ENCODE results near the gene DIP2A. TPM values are rescaled to one million over a fixed set of nuclear protein-coding genes. Genes with fewer than 3 reads are reported as not detected.

The DIP2A gene
- total and polyA plus RNA-seq, 2 of the 8 experiments (the other 6 are each of a cell fraction or from before 2014, with no cell fraction given): 16.0 to 27.1 TPM

DNA sequence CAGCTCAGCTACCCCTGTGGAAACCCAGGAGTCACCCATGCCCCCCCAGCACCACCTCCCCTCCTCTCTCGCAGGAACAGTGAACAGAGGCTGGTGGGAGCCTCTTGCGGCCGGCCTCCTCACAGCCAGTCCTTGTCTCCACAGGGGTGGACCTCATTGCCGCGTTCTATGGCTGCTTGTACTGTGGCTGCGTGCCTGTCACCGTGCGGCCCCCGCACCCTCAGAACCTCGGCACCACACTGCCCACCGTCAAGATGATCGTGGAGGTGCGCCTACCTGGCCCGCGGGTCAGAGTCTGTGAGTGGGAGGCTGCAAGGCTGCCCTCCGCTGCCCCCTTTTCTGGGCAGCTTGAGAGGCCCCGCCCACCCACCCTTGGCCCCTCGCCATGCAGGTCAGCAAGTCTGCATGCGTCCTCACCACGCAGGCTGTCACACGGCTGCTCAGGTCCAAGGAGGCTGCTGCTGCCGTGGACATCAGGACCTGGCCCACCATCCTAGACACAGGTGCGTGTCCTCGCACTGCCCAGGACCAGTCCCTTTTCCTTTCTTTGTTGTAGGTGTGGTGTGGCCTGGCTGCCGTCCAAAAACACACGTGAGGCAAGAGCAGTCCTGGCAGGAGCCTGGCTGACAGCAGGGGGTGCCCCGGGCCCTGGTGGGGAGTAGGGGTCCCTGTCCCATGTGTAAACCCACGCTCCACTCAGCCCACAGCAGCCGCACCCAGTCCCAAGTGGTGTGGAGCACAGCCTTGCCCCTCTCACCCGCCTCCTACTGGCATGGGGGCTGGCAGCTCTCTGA lies 95.9 kb downstream of the DIP2A start:
- Histone ChIP-seq H3K27me3 (replicated peaks in 1 of 4; ENCODE audit: control insufficient read depth in 3 of 4, extremely low read depth in 1 of 4, insufficient read depth in 3 of 4, low read length in 3 of 4) (no peaks in the 10 kb centered on the region), H3K79me1 (ENCODE audit: low read depth, low read length) (no peaks in the 10 kb centered on the region), H4K20me1 (replicated peaks in 1 of 2; ENCODE audit: control insufficient read depth in 1 of 2, insufficient read depth in 2 of 2, low read length in 2 of 2) (peaks cover 0 to 2% of the 10 kb centered on the region in 2 experiments), H3K4me1 (replicated peaks in 1 of 4; ENCODE audit: control insufficient read depth in 3 of 4, insufficient read depth in 4 of 4, low read length in 3 of 4) (no peaks in the 10 kb centered on the region), H3K14ac (ENCODE audit: insufficient read length) (no peak overlapping the region), H4K5ac (ENCODE audit: insufficient read length, low read depth, low read length) (no peak overlapping the region), H3K79me2 (ENCODE audit: control insufficient read depth in 1 of 2, insufficient read depth in 2 of 2, low read length in 2 of 2) (no peaks in the 10 kb centered on the region), H2BK15ac (ENCODE audit: low read length) (no peak overlapping the region), H3K27ac (ENCODE audit: low read depth, low read length) (no peak overlapping the region), H3K9me3 (ENCODE audit: insufficient read depth in 2 of 2, low read depth in 1 of 2, low read length in 1 of 2) (no peaks in the 10 kb centered on the region), H3K4me2 (ENCODE audit: insufficient read depth in 1 of 2, low read depth in 2 of 2, low read length in 2 of 2) (no peak overlapping the region), H2AFZ (ENCODE audit: low read length) (no peak overlapping the region), H3K36me3 (ENCODE audit: control insufficient read depth in 2 of 4, insufficient read depth in 4 of 4, low read length in 3 of 4) (peaks cover 0 to 19% (median 9%) of the 10 kb centered on the region in 4 experiments; a peak in 5 of 8 replicates), H2AK5ac (ENCODE audit: low read depth, low read length) (no peak overlapping the region), H3K9ac (replicated peaks in 1 of 4; ENCODE audit: extremely low read depth in 1 of 4, low read depth in 3 of 4, low read length in 3 of 4) (no peak overlapping the region), H3K4me3 (ENCODE audit: extremely low read depth in 1 of 4, insufficient read depth in 2 of 4, low read depth in 3 of 4, low read length in 4 of 4) (no peak overlapping the region), H3K23ac (ENCODE audit: insufficient read length) (no peak overlapping the region), H2BK120ac (replicated peaks; ENCODE audit: low read depth, low read length) (no peak overlapping the region), H4K8ac (ENCODE audit: extremely low read depth, insufficient read depth, low read length) (no peak overlapping the region), H3K4ac (replicated peaks; ENCODE audit: insufficient read length, low read depth, low read length) (no peak overlapping the region), H4K91ac (replicated peaks; ENCODE audit: insufficient read length, low read length) (no peak overlapping the region), H3K18ac (ENCODE audit: extremely low read depth, low read length) (no peak overlapping the region), H2BK5ac (ENCODE audit: low read depth, low read length) (no peak overlapping the region), H3K23me2 (ENCODE audit: low read depth, low read length) (no peaks in the 10 kb centered on the region), H2BK20ac (ENCODE audit: low read length) (no peak overlapping the region), H3K56ac (replicated peaks; ENCODE audit: insufficient read length, low read depth, low read length) (no peak overlapping the region), H2BK12ac (ENCODE audit: low read depth, low read length) (no peak overlapping the region)
- FAIRE-seq: no peak
- peak in 1 of 2 experiments; percentile 39 for DNase-seq (ENCODE audit: low read depth in 1 of 2, low spot score in 2 of 2)
- 90% methylated on average over 17 of the region's 30 CpGs; no CpG with 5 or more reads in 1 of the 2 experiments for WGBS, 2 experiments (ENCODE audit: extremely low coverage in 1 of 2, insufficient coverage in 1 of 2, insufficient read length in 1 of 2, insufficient replicate concordance in 2 of 2, low coverage in 1 of 2, low lambda C conversion rate in 2 of 2, missing lambda C conversion rate in 1 of 2)
- ChIA-PET CTCF (ENCODE audit: partially characterized antibody) (interaction anchor here (0.9 to 1.3 kb wide), 2 partner anchors 73 to 92 kb away, joined by 3 to 4 read pairs; no protein-coding TSS in a partner anchor), POLR2A (ENCODE audit: partially characterized antibody) (interaction anchor here (1.2 kb wide), 1 partner anchor 10 kb away, joined by 4 read pairs; no protein-coding TSS in a partner anchor)
- TF ChIP-seq YY1 (IDR thresholded peaks at IDR 0.05; ENCODE audit: low read depth, low read length) (no peak), RFX5 (IDR thresholded peaks at IDR 0.05; ENCODE audit: borderline replicate concordance, low read depth, low read length) (no peak), SP1 (IDR thresholded peaks at IDR 0.05; ENCODE audit: low read depth, low read length) (no peak), POU5F1 (IDR thresholded peaks at IDR 0.05; ENCODE audit: low read depth, low read length) (no peak), KDM1A (IDR thresholded peaks at IDR 0.05; ENCODE audit: borderline replicate concordance, low read length) (no peak)
